ENCODE data around the gene NPW.

- TF ChIP-seq MAX (CRISPR knock-in tag; IDR thresholded peaks at IDR 0.05): peak; percentile 87
- no peak for TF ChIP-seq FOXM1 (IDR thresholded peaks at IDR 0.05; ENCODE audit: low read depth)
- TF ChIP-seq FOXM1 (CRISPR knock-in tag; IDR thresholded peaks at IDR 0.05; ENCODE audit: low read depth): no peak
- TF ChIP-seq TARDBP (IDR thresholded peaks at IDR 0.05): peak; percentile 24
- TF ChIP-seq ZBTB2 (IDR thresholded peaks at IDR 0.05): no peak
- no peak for TF ChIP-seq U2AF2 (optimal IDR thresholded peaks at IDR 0.05; ENCODE audit: low read depth, low read length)
- no peak for TF ChIP-seq NFE2L1 (tag; IDR thresholded peaks at IDR 0.05; ENCODE audit: borderline replicate concordance, low read depth)
- no peak for TF ChIP-seq HNRNPH1 (optimal IDR thresholded peaks at IDR 0.05; ENCODE audit: low read depth, low read length)
Measured at GRCh38 chr16:2047330-2048115, 27.9 kb downstream of the NPW start, which contains the start of the genes NTHL1 and TSC2.

All from K562 (cell line).